OCI-M1 (cell line): ENCODE measurements around the gene APP.
"Not testable (repeated sequence)": the region's sequence is repeated elsewhere in the genome, so short reads cannot be mapped to it uniquely, and the experiment has no call there.

Experiments
- DNase-seq: peaks from one replicate; lab custom pipeline; 2025; lab: John Stamatoyannopoulos, UW

Gene APP

GRCh38 chr21:26060335-26061115 lies 110.0 kb downstream of the APP start:
- no peak for DNase-seq

GRCh38 chr21:26057477-26058170 lies 112.9 kb downstream of the APP start:
- no peak for DNase-seq

- no peak for DNase-seq
These were observed 114.7 kb downstream of the APP start for GRCh38 chr21:26055841-26056264.

GRCh38 chr21:26055010-26055409 lies 115.6 kb downstream of the APP start:
- no peak for DNase-seq

DNA sequence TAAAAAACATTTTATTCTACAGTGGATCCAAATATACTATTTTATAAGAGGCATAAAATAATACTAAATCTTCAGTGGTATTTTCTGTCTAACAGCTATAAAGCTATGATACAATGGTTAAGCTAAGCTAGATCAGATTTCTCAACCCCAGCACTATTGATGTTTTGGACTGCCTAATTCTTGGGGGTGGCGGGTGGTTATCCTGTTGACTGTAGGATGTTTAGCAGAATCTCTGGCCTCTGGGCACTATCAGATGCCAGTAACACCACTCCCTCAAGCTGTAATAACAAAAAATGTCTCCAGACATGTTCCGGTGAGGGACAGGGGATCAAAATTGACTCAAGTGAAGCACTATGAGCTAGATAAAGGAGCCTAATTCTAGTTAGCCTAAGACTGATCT lies 118.5 kb downstream of the APP start:
- DNase-seq: no peak

DNA sequence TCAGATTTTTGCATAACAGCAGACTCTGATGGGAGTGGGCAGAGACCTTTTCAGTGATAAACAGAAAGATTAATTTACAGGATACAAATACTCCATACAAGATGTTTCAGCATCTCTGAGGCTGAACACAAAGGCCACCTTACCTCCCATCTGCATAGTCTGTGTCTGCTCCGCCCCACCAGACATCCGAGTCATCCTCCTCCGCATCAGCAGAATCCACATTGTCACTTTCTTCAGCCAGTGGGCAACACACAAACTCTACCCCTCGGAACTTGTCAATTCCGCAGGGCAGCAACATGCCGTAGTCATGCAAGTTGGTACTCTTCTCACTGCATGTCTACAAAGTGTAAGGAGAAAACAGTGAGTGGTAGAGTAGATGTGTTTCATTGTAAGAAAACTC lies 119.7 kb downstream of the APP start:
- no peak for DNase-seq

DNA sequence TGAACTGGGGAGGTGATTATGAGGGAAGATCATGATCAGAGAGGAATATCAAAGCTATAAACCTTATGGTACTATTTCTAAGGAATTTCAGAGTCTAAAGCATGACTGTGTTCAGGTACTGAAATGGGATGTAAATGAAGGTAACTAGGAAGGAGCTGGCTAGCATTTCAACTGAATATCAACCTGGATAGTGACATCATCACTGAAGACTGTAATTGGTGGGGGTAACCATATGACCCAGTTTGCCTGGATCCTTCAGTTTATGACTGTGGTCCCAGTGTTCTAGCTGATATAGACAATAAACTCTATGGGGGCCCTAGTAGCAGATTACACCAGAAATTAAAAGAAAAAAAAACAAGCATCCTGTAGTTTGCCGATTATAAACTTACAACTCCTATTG lies 120.8 kb downstream of the APP start:
- DNase-seq: no peak

DNA sequence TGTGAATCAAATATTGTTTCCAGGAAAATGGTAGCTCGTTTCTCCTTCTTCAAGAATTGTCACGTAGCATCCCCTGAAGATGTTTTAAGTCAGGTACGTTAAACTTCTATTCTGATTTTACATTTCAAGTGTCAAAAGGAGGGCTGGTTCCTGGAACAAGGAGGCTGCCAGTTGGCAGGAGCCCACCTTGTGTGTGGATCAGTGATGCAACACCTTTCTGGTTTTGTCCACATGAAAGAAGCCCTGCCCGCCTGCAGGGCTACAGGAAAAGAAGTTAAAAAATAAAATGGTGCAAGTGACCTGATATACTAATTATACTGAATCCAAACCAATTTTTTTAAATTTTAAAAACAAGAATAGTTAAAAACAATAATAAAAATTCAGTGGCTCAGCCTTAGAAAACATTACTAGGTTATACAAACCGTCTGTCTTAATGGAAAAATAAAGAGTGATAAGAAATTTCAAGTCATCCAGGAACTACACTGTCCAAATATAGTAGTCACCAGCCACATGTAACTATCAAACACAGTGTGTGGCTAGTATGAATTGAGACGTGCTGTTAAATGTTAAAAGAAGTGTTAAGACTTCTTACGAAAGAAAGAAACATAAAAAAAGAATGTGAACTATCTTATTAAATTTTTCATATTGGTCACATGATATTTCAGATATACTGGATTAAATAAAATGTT lies 123.1 kb downstream of the APP start:
- DNase-seq: peak; percentile 45

- no peak for DNase-seq
These were observed 126.7 kb downstream of the APP start for GRCh38 chr21:26043891-26044290.

DNA sequence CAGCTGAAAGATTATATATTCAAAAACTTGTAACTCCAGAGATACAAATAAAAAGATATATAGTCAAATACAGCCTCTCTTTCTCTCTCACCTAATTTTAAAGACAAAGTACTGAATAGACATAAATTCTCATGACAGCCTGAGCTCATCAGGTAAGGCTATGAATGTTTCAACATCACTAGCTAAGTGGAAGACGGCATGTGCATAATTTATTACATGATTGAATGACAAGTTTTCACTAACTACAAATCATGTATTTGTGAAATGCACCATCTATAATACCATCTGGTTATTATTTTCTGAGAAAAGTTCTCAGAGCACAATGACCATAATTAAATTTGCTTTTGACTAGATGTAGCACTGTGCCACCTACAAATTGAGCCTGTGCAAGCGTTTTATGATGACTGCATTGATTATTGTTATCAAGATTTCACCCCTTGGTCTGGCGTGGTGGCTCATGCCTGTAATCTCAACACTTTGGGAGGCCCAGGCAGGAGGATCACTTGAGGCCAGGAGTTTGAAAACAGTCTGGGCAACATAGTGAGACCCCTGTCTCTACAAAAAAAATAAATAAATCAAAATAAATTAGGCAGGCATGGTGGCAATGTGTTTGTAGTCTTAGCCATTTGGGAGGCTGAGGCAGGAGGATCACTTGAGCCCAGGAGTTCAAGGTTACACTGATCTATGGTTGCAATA lies 128.2 kb downstream of the APP start:
- DNase-seq: no peak

DNA sequence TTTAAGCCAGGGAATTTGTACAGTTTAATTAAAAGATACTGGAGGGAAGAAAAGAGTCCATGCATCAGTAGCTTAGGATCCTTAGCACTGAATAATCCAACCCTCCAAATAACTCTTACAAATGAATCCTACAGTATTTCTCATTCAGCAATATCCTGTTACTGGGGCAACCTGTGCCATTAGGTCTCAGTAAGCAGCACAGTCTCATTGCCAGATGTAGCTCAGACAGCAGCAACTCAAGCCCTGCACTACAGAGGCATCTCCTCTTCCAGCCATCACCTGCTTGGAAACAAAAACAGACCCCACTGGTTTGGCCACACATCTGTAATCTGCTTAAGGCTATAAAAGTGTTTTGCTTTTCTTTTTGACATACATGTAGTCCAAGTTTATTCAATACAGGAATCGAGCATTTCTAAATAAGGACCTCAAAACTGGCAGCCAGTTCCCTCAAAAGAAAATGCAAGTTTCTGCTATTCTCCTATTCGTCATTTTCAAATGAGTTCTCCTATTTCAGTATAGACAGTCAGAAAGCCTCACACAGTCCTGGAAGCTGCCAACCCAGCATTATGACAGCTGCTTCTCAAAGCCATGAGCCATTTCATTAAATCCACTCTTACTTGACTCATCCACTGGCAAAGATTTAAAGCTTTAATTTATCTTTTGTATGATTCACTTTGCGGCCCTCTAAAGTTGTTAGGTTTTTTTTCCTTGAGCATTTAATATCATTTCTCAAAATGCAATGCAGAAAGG lies 129.0 kb downstream of the APP start:
- no peak for DNase-seq

DNA sequence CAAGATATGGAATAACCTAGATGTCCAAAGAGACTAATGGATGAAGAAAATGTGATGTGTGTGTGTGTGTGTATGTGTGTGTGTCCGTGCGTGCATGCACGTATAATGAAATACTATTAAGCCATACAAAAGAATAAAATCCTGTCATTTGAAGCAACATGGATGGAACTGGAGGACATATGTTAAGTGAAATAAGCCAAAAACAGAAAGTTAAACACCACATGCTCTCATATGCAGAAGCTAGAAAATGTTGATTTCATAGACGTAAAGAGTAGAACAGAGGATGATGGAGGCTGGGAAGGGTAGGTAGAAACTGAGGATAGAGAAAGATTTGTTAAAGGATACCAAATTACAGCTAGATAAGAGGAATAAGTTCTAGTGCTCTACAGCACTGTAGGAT lies 133.7 kb downstream of the APP start:
- DNase-seq: no peak

DNA sequence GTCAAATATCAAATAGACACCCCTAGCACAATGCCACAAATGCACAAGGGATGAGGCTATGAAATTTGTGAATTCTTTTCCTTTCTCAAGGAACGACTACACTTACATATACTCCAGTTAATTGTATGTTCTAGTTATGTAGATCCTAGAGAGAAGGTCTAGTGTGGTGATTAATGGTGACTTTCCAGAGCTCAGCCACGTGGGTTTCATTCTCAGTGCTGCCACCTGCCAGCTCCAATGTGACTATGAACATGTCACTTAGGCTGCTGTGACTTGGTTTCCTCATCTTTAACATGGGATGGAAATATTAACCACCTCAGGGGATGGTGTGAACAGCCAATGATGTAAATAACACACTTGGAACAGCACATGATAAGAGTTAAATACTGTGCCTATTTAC lies 138.3 kb downstream of the APP start:
- DNase-seq: no peak

DNA sequence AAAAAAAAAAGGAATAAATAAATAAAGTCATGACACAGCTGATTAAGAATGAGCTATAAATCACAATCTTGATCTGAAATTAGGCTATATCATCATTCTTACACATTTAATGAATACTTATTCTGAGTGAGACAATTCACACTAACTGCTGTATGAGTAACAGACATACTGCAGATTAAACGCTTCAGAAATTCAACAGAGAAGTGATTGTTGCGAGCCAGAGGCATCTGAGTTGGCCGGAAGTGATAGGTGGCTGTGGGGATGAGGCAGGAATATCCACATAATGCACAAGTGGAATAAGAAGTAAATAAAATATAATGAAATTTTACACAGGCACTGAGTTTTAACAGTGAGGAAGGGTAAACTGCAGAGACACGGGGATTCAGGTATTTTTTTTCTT lies 142.4 kb downstream of the APP start:
- no peak for DNase-seq

GRCh38 chr21:26027696-26028095 lies 142.9 kb downstream of the APP start:
- DNase-seq: no peak

- no peak for DNase-seq
These were observed 144.7 kb downstream of the APP start for GRCh38 chr21:26025536-26026512.

DNA sequence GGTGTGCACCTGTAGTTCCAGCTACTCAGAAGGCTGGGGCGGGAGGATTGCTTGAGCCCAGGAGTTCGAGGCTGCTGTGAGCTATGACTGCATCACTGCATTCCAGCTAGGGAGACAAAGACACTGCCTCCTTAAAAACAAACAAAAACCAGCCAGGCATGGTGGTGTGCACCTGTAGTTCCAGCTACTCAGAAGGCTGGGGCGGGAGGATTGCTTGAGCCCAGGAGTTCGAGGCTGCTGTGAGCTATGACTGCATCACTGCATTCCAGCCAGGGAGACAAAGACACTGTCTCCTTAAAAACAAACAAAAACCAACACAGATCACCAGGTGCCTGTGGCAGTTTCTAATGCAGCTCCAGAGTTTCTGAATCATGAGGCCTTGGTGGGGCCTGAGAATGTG lies 147.2 kb downstream of the APP start:
- DNase-seq: not testable (repeated sequence)

DNA sequence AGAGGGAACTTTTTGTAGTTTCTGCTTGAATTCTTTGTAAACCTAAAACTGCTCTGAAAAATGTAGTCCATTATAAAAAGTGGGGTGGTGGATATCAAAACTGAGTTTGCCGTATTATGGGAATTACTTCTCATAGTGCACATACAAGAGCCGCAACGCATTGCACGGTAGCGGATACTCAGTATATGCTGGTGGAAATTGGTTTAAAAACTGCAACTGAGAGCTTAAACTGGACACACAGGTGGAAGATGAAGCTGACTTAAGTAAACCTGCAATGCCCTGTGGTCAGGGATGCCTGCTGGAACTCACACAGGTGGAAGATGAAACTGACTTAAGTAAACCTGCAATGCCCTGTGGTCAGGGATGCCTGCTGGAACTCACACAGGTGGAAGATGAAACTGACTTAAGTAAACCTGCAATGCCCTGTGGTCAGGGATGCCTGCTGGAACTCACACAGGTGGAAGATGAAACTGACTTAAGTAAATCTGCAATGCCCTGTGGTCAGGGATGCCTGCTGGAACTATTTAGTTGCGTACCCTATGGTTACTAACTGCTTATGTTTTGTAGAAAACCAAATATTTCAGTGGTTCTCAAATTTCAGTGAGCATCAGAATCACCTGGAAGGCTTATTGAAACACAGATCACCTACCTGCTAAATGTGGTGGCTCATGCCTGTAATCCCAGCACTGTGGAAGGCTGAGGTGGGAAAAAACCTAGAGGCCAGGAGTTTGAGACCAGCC lies 147.8 kb downstream of the APP start:
- not testable (repeated sequence) for DNase-seq

GRCh38 chr21:26020510-26020909 lies 150.1 kb downstream of the APP start:
- DNase-seq: no peak

DNA sequence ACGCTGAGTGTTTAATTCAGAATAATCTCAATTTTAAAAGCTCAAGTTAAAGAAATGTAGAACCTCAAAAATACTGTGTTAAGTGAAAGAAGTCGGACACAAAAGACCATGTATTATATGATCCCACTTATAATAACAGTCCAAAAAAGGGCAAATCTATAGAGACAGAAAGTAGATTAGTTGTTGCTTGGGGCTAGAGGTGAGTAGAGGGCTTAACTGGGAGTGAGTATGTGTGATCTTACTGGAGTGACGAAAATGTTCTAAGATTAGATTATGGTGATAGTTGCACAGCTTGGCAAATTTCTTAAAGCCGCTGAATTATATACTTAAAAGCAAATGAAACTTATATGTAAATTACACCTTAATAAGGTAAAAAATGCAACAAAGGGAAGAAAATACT lies 150.5 kb downstream of the APP start:
- DNase-seq: no peak
